IPS DF 19.7 (cell line): Measurements from ENCODE around the gene PHEX.

Source experiments
- DNase-seq: peaks from one replicate; pipeline ENCODE4 v3.0.0-alpha.2; 2013; ENCODE audit warnings: low read depth, low spot score

Gene PHEX

GRCh38 chrX:22105231-22105630 is 73.1 kb downstream of the PHEX start:
- DNase-seq, result no peak

- DNase-seq, result no peak
Measured at GRCh38 chrX:22105971-22106370, 73.8 kb downstream of the PHEX start.

- DNase-seq, result peak; percentile 5
Measured at GRCh38 chrX:22109442-22109841, 77.3 kb downstream of the PHEX start.

- no peak for DNase-seq
Measured at GRCh38 chrX:22110729-22111494, 78.8 kb downstream of the PHEX start.

- DNase-seq, result no peak
Measured at GRCh38 chrX:22116605-22117546, 84.8 kb downstream of the PHEX start.

- no peak for DNase-seq
Measured at GRCh38 chrX:22117633-22118032, 85.5 kb downstream of the PHEX start.

- DNase-seq, result no peak
Measured at GRCh38 chrX:22118161-22118830, 86.2 kb downstream of the PHEX start.

GRCh38 chrX:22121161-22121560 is 89.0 kb downstream of the PHEX start:
- DNase-seq, result no peak

- DNase-seq, result no peak
Measured at GRCh38 chrX:22122510-22122909, 90.4 kb downstream of the PHEX start.

GRCh38 chrX:22124098-22124497 is 92.0 kb downstream of the PHEX start:
- no peak for DNase-seq

- no peak for DNase-seq
Measured at GRCh38 chrX:22125481-22125880, 93.4 kb downstream of the PHEX start.

- no peak for DNase-seq
Measured at GRCh38 chrX:22126327-22126726, 94.2 kb downstream of the PHEX start.

GRCh38 chrX:22128961-22129360 is 96.8 kb downstream of the PHEX start:
- no peak for DNase-seq

- no peak for DNase-seq
Measured at GRCh38 chrX:22134681-22135080, 102.6 kb downstream of the PHEX start.

- no peak for DNase-seq
Measured at GRCh38 chrX:22135171-22135711, 103.1 kb downstream of the PHEX start.

- no peak for DNase-seq
Measured at GRCh38 chrX:22135994-22136684, 104.0 kb downstream of the PHEX start.

GRCh38 chrX:22136711-22137110 is 104.6 kb downstream of the PHEX start:
- DNase-seq, result no peak

- DNase-seq, result no peak
Measured at GRCh38 chrX:22139822-22140221, 107.7 kb downstream of the PHEX start.

- DNase-seq, result no peak
Measured at GRCh38 chrX:22141047-22141730, 109.1 kb downstream of the PHEX start.

- no peak for DNase-seq
Measured at GRCh38 chrX:22147214-22147613, 115.1 kb downstream of the PHEX start.

- no peak for DNase-seq
Measured at GRCh38 chrX:22147942-22148341, 115.8 kb downstream of the PHEX start.
